Neural cell (in vitro differentiated cells): Measurements from ENCODE around the gene DCPS. TPM values are rescaled to one million over a fixed set of nuclear protein-coding genes. Genes with fewer than 3 reads are reported as not detected.

Experiments used
- H2AFZ ChIP-seq: fragments of 200-600, 300-800 bp; sonication (generic), shearing (Covaris generic); 2 replicates; pipeline ENCODE4 v1.6.0; 2014; ENCODE audit warnings: low read depth, mild to moderate bottlenecking, antibody characterized with exemption, low read length, moderate library complexity
- H3F3A ChIP-seq: fragments of 200-600 bp; shearing (Covaris generic); 2 replicates; pipeline ENCODE4 v1.6.1; 2016; ENCODE audit warnings: mild to moderate bottlenecking, moderate library complexity, mixed read lengths, antibody characterized with exemption, low read length; ENCODE audit not compliant: insufficient read depth, poor library complexity, severe bottlenecking
- H3K27ac ChIP-seq: fragments of 200-600, 300-800 bp; sonication (generic), shearing (Covaris generic); 2 replicates; pipeline ENCODE4 v1.5.1; 2014; ENCODE audit warnings: mild to moderate bottlenecking, low read length, moderate library complexity
- H3K27me3 ChIP-seq: fragments of 300-800, 200-600 bp; sonication (generic), shearing (Covaris generic); 2 replicates; pipeline ENCODE4 v1.6.0; 2014; ENCODE audit warnings: mild to moderate bottlenecking, low read depth, low read length, moderate library complexity; ENCODE audit not compliant: insufficient read depth
- H3K36me3 ChIP-seq: fragments of 300-800, 200-600 bp; sonication (generic), shearing (Covaris generic); 2 replicates; pipeline ENCODE4 v1.5.1; 2014; ENCODE audit warnings: mild to moderate bottlenecking, antibody characterized with exemption, low read length, moderate library complexity; ENCODE audit not compliant: insufficient read depth
- H3K4me2 ChIP-seq: fragments of 300-800, 200-600 bp; sonication (generic), shearing (Covaris generic); 2 replicates; pipeline ENCODE4 v1.6.0; 2014; ENCODE audit warnings: mild to moderate bottlenecking, low read length
- H3K4me3 ChIP-seq: fragments of 300-800, 200-600 bp; sonication (generic), shearing (Covaris generic); 2 replicates; pipeline ENCODE4 v1.5.1; 2014; ENCODE audit warnings: mild to moderate bottlenecking, low read length, moderate library complexity
- H3K79me2 ChIP-seq: fragments of 200-600 bp; shearing (Covaris generic); replicated peaks from 2 replicates; pipeline ENCODE4 v1.6.0; 2014; ENCODE audit warnings: mild to moderate bottlenecking, low read length, moderate library complexity; ENCODE audit not compliant: insufficient read depth
- H3K9ac ChIP-seq: fragments of 300-800, 200-600 bp; sonication (generic), shearing (Covaris generic); 2 replicates; pipeline ENCODE4 v1.6.1; 2016; ENCODE audit warnings: mild to moderate bottlenecking, low read length, mixed read lengths
- H3K9me2 ChIP-seq: fragments of 200-600 bp; shearing (Covaris generic); 2 replicates; pipeline ENCODE4 v1.6.1; 2016; ENCODE audit warnings: mild to moderate bottlenecking, low read length, mixed read lengths; ENCODE audit not compliant: insufficient read depth
- H3K9me3 ChIP-seq: fragments of 200-600, 300-800 bp; sonication (generic), shearing (Covaris generic); 2 replicates; pipeline ENCODE4 v1.6.1; 2016; ENCODE audit warnings: mild to moderate bottlenecking, mixed run types, low read length, moderate library complexity, mixed read lengths
- H4K20me1 ChIP-seq: fragments of 200-600 bp; shearing (Covaris generic); 2 replicates; pipeline ENCODE4 v1.6.1; 2016; ENCODE audit warnings: mild to moderate bottlenecking, mixed run types; ENCODE audit not compliant: insufficient read depth
- EP300 ChIP-seq: fragments of 450-650 bp; conservative IDR thresholded peaks from 2 replicates; pipeline ENCODE4 v1.6.1; 2014; ENCODE audit warnings: antibody characterized with exemption, mild to moderate bottlenecking, moderate library complexity; ENCODE audit not compliant: poor library complexity, severe bottlenecking
- EZH2 ChIP-seq: fragments of 200-600, 300-800 bp; shearing (Covaris generic), sonication (generic); IDR thresholded peaks from 2 replicates; pipeline ENCODE4 v1.6.1; 2014; ENCODE audit warnings: antibody characterized with exemption, low read length, borderline replicate concordance, mild to moderate bottlenecking; ENCODE audit not compliant: insufficient read depth, poor library complexity, severe bottlenecking
- MXI1 ChIP-seq: fragments of 450-650 bp; conservative IDR thresholded peaks from 2 replicates; pipeline ENCODE4 v1.6.1; 2014; ENCODE audit warnings: antibody characterized with exemption, mild to moderate bottlenecking; ENCODE audit not compliant: poor library complexity, severe bottlenecking
- POLR2AphosphoS5 ChIP-seq: IDR thresholded peaks from 2 replicates; pipeline ENCODE4 v1.6.1; 2012
- RAD21 ChIP-seq: fragments of 450-650 bp; conservative IDR thresholded peaks from 2 replicates; pipeline ENCODE4 v1.6.1; 2014; ENCODE audit warnings: antibody characterized with exemption, mild to moderate bottlenecking, moderate library complexity
- REST ChIP-seq: IDR thresholded peaks from 2 replicates; pipeline ENCODE4 v1.6.1; 2012; ENCODE audit warnings: borderline replicate concordance
- SMC3 ChIP-seq: fragments of 450-650 bp; conservative IDR thresholded peaks from 2 replicates; pipeline ENCODE4 v1.6.1; 2014; ENCODE audit warnings: antibody characterized with exemption, mild to moderate bottlenecking, moderate library complexity; ENCODE audit not compliant: poor library complexity
- TAF1 ChIP-seq: IDR thresholded peaks from 2 replicates; pipeline ENCODE4 v1.6.1; 2012; ENCODE audit warnings: low read depth
- polyA plus RNA-seq: library from polyadenylated mRNA; depleted of rRNA; stranded (reverse); fragments of >200 nt; gene quantifications from 2 replicates; pipeline ENCODE4 v1.2.3, GENCODE V29; 2014
- TF ChIP-seq, protein P1 (sequence below): fragments of 450-650 bp; IDR thresholded peaks from 2 replicates; pipeline ENCODE4 v1.5.1; 2014; ENCODE audit warnings: antibody characterized with exemption, mild to moderate bottlenecking, moderate library complexity; ENCODE audit not compliant: poor library complexity, severe bottlenecking

Gene DCPS
- polyA plus RNA-seq, 1 donor from 2014 or later: 6.4 TPM

DNA sequence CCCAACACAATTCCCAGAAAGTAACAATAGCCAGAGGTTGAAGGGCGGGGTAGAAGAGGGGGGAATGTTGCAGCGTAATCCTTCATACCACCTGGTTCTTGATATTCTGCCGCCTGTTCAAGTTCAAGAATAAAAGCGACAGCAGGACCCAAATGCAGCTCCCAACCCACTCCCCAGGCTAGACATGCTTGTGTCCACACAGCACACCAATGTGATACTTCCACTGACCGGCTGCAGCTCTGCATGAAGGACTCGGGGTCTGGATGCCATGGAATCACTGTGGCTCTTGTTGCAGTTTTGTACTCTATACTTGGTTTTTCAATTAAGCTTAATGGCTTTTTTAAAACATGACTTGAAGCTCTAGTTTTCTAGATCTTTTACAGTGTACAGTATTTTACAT is 41.6 kb upstream of the DCPS start:
- Histone ChIP-seq H3K9ac (no peak overlapping the region), H3F3A (no peaks in the 10 kb centered on the region), H3K4me2 (no peak overlapping the region), H3K4me3 (no peak overlapping the region), H3K36me3 (peaks cover 19% of the 10 kb centered on the region), H3K27me3 (no peaks in the 10 kb centered on the region), H3K27ac (no peak overlapping the region), H3K9me2 (no peaks in the 10 kb centered on the region), H2AFZ (no peak overlapping the region), H4K20me1 (no peaks in the 10 kb centered on the region), H3K9me3 (no peaks in the 10 kb centered on the region), H3K79me2 (no peaks in the 10 kb centered on the region)
- TF ChIP-seq MXI1 (no peak), TAF1 (no peak), POLR2AphosphoS5 (no peak), RAD21 (no peak), REST (no peak), EZH2 (no peak), SMC3 (no peak), EP300 (no peak)
- TF ChIP-seq, protein P1, sequence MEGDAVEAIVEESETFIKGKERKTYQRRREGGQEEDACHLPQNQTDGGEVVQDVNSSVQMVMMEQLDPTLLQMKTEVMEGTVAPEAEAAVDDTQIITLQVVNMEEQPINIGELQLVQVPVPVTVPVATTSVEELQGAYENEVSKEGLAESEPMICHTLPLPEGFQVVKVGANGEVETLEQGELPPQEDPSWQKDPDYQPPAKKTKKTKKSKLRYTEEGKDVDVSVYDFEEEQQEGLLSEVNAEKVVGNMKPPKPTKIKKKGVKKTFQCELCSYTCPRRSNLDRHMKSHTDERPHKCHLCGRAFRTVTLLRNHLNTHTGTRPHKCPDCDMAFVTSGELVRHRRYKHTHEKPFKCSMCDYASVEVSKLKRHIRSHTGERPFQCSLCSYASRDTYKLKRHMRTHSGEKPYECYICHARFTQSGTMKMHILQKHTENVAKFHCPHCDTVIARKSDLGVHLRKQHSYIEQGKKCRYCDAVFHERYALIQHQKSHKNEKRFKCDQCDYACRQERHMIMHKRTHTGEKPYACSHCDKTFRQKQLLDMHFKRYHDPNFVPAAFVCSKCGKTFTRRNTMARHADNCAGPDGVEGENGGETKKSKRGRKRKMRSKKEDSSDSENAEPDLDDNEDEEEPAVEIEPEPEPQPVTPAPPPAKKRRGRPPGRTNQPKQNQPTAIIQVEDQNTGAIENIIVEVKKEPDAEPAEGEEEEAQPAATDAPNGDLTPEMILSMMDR: no peak

- H3K36me3 ChIP-seq: peaks cover 10% of the 10 kb centered on the region
- no peaks in the 10 kb centered on the region for H3K9me3 ChIP-seq
- no peak overlapping the region for H3K27ac ChIP-seq
- no peaks in the 10 kb centered on the region for H3F3A ChIP-seq
- TF ChIP-seq EP300 (no peak), TAF1 (no peak), EZH2 (no peak), POLR2AphosphoS5 (no peak), REST (no peak), SMC3 (no peak), RAD21 (no peak), MXI1 (no peak)
- TF ChIP-seq, protein P1: no peak
- H2AFZ ChIP-seq: no peak overlapping the region
- H3K4me3 ChIP-seq: no peak overlapping the region
- H3K9me2 ChIP-seq: no peaks in the 10 kb centered on the region
- peaks cover 9% of the 10 kb centered on the region for H3K79me2 ChIP-seq
- no peak overlapping the region for H3K9ac ChIP-seq
- H3K4me2 ChIP-seq: no peak overlapping the region
- no peaks in the 10 kb centered on the region for H4K20me1 ChIP-seq
- H3K27me3 ChIP-seq: no peaks in the 10 kb centered on the region
These were observed 40.4 kb upstream of the DCPS start for GRCh38 chr11:126263489-126263888.
